Endothelial cell of umbilical vein (primary cell): ENCODE results near the gene MAU2. TPM values are rescaled to one million over a fixed set of nuclear protein-coding genes. Genes with fewer than 3 reads are reported as not detected.
A peak's percentile ranks its signal among the peaks of the same experiment; 100 is the strongest.

Source experiments
- BruUV-seq: library from RNA; stranded (reverse); fragments of 400-500 nt; replicated peaks from 2 replicates; lab custom pipeline; 2021; lab: Mats Ljungman, UMichigan
- CTCF ChIA-PET: fragments of 300-600, 350-600 bp; sonication (Branson Sonifier 250); formaldehyde crosslinking; loops from one replicate; lab custom pipeline; 2021; ENCODE audit warnings: antibody characterized with exemption, inconsistent platforms; lab: Charles Lee
- POLR2A ChIA-PET: fragments of 300-600, 350-600 bp; sonication (Branson Sonifier 250); formaldehyde crosslinking; loops from one replicate; lab custom pipeline; 2021; ENCODE audit warnings: antibody characterized with exemption, inconsistent platforms; lab: Charles Lee
- DNase-seq: peaks from one replicate; pipeline ENCODE4 v3.0.0-alpha.2; 2011; ENCODE audit warnings: low read depth, low spot score
- FAIRE-seq: peaks from 2 replicates; lab custom pipeline; 2011; peaks lifted over from hg19 to GRCh38; lab: Jason Lieb, UNC
- H2AFZ ChIP-seq: 2 replicates; pipeline ENCODE4 v1.6.0; 2012; ENCODE audit warnings: low read depth, low read length, control low read depth, inconsistent platforms
- H3K27ac ChIP-seq: 2 replicates; pipeline ENCODE4 v1.5.1; 2011; ENCODE audit warnings: low read depth, mild to moderate bottlenecking, control low read depth, low read length, moderate library complexity; ENCODE audit not compliant: insufficient read depth
- H3K27me3 ChIP-seq, 2 experiments: 2 replicates each; pipeline versions ENCODE4 v1.6.0 to v1.6.1; 2011; ENCODE audit warnings: low read length in 2 of 2, mixed read lengths in 1 of 2; ENCODE audit not compliant: control insufficient read depth in 2 of 2, insufficient read depth in 2 of 2
- H3K36me3 ChIP-seq, 2 experiments: 2 replicates in 1 of 2; 3 replicates in 1 of 2; pipeline ENCODE4 v1.5.1; 2011; ENCODE audit warnings: low read length in 2 of 2, mild to moderate bottlenecking in 1 of 2, moderate library complexity in 1 of 2; ENCODE audit not compliant: control insufficient read depth in 2 of 2, insufficient read depth in 2 of 2; ENCODE audit errors: extremely low read depth in 1 of 2
- H3K4me1 ChIP-seq: 3 replicates; pipeline ENCODE4 v1.5.1; 2011; ENCODE audit warnings: mild to moderate bottlenecking, low read length; ENCODE audit not compliant: control insufficient read depth, insufficient read depth; ENCODE audit errors: extremely low read depth
- H3K4me2 ChIP-seq: 2 replicates; pipeline ENCODE4 v1.6.1; 2011; ENCODE audit warnings: low read length, control low read depth, mixed read lengths; ENCODE audit not compliant: insufficient read depth
- H3K4me3 ChIP-seq, 3 experiments: fragments of 200-600 bp in 1 of 3; sonication (generic), shearing (Covaris generic) in 1 of 3; replicated peaks in 1 of 3; 2 replicates each; pipeline ENCODE4 v1.5.1; 2011 to 2016; ENCODE audit warnings: control low read depth in 3 of 3, low read length in 3 of 3, mild to moderate bottlenecking in 2 of 3, inconsistent platforms in 1 of 3, low read depth in 1 of 3, moderate library complexity in 1 of 3; ENCODE audit not compliant: insufficient read depth in 1 of 3
- H3K79me2 ChIP-seq: 2 replicates; pipeline ENCODE4 v1.6.0; 2012; ENCODE audit warnings: low read length, inconsistent platforms; ENCODE audit not compliant: control insufficient read depth, insufficient read depth
- H3K9ac ChIP-seq: replicated peaks from 2 replicates; pipeline ENCODE3; 2011; ENCODE audit warnings: low read length, control low read depth; ENCODE audit not compliant: insufficient read depth; ENCODE audit errors: extremely low read depth
- H3K9me1 ChIP-seq: replicated peaks from 3 replicates; pipeline ENCODE4 v1.6.0; 2011; ENCODE audit warnings: mild to moderate bottlenecking, low read length; ENCODE audit not compliant: control insufficient read depth, insufficient read depth; ENCODE audit errors: extremely low read depth
- H3K9me3 ChIP-seq: replicated peaks from 2 replicates; pipeline ENCODE4 v1.5.1; 2012; ENCODE audit warnings: low read length, inconsistent platforms; ENCODE audit not compliant: control insufficient read depth, insufficient read depth
- H4K20me1 ChIP-seq: replicated peaks from 2 replicates; pipeline ENCODE3; 2011; ENCODE audit warnings: mild to moderate bottlenecking, low read length; ENCODE audit not compliant: control insufficient read depth, insufficient read depth; ENCODE audit errors: extremely low read depth
- CTCF ChIP-seq, 2 donors: IDR thresholded peaks; 1 replicate in 1 of 2; 2 replicates in 1 of 2; pipeline ENCODE4 v1.5.1; 2011; ENCODE audit warnings: low read length in 2 of 2, mild to moderate bottlenecking in 2 of 2, moderate library complexity in 2 of 2, control low read depth in 1 of 2, inconsistent platforms in 1 of 2, low read depth in 1 of 2; ENCODE audit not compliant: insufficient read depth in 1 of 2; ENCODE audit errors: extremely low read depth in 1 of 2
- EZH2 ChIP-seq: IDR thresholded peaks from 2 replicates; pipeline ENCODE4 v1.6.1; 2012; ENCODE audit warnings: borderline replicate concordance, low read depth, mild to moderate bottlenecking, moderate library complexity, low read length, inconsistent platforms; ENCODE audit not compliant: severe bottlenecking
- MAX ChIP-seq: IDR thresholded peaks from 2 replicates; pipeline ENCODE4 v1.6.1; 2011; ENCODE audit not compliant: insufficient read depth, insufficient read length
- MYC ChIP-seq: IDR thresholded peaks from one replicate; pipeline ENCODE4 v1.6.1; 2011; ENCODE audit warnings: mild to moderate bottlenecking, low read depth, low read length
- POLR2A ChIP-seq: IDR thresholded peaks from 2 replicates; pipeline ENCODE4 v1.6.1; 2012; ENCODE audit warnings: low read depth, mild to moderate bottlenecking, control low read depth, low read length
- dilution Hi-C: fragments of 300-500 bp; cut with MboI; formaldehyde crosslinking; loops from one replicate; pipeline ENCODE4 v1.15.0; 2019; ENCODE audit warnings: low sequenced_read_pairs; ENCODE audit not compliant: extremely low pct_ligation_motif_present
- intact Hi-C: fragments of 100-400 bp; cut with micrococcal nuclease; formaldehyde crosslinking; loops from one replicate; pipeline ENCODE4 v1.10.0; 2022
- polyA plus RNA-seq, 4 experiments: library from polyadenylated mRNA; depleted of rRNA in 3 of 4; stranded (reverse) in 3 of 4; unstranded in 1 of 4; fragments of >200 nt; gene quantifications; 2 replicates each; pipeline versions ENCODE4 v1.2.1 to v1.2.3, GENCODE V29; 2011 to 2012; ENCODE audit warnings: missing spikeins in 1 of 4
- total RNA-seq: library from RNA; stranded (reverse); gene quantifications from 2 replicates; pipeline ENCODE4 v1.2.3, GENCODE V29; 2021

The MAU2 gene
- total and polyA plus RNA-seq, 2 donors (not counting 3 experiments of a cell fraction or from before 2014, with no cell fraction given), result 36.9 to 70.0 TPM

- DNase-seq, result peak; percentile 85
- BruUV-seq, result no TSS peak
- Histone ChIP-seq H3K4me1 (peaks cover 8% of the 10 kb centered on the region), H2AFZ (peak overlapping the region; percentile 85), H3K27ac (no peak overlapping the region), H3K79me2 (no peaks in the 10 kb centered on the region), H3K9ac (no peak overlapping the region), H3K9me3 (no peaks in the 10 kb centered on the region), H3K9me1 (no peaks in the 10 kb centered on the region), H3K36me3 (peaks cover 0 to 14% of the 10 kb centered on the region in 2 experiments), H4K20me1 (no peaks in the 10 kb centered on the region), H3K4me3 (no peak overlapping the region), H3K4me2 (no peak overlapping the region), H3K27me3 (no peaks in the 10 kb centered on the region)
- dilution Hi-C loops, result no loop called here
- CTCF ChIA-PET, result interaction anchor here (2.9 to 7.6 kb wide), 2 partner anchors 45 to 128 kb away, joined by 12 to 127 read pairs; partner anchors contain the start of gene GATAD2A
- intact Hi-C loops, result loop anchor here (1.0 kb wide), 1 partner anchor 129 kb away; no protein-coding TSS in a partner anchor
- TF ChIP-seq CTCF (IDR thresholded peaks at IDR 0.05; ENCODE audit: extremely low read depth in 1 of 2, insufficient read depth in 1 of 2, low read depth in 1 of 2, low read length in 2 of 2) (peak; percentile 76 to 77), POLR2A (no peak), MAX (peak; percentile 96), MYC (peak; percentile 70), EZH2 (no peak)
- POLR2A ChIA-PET, result no interaction called here
- peak; percentile 98 for FAIRE-seq
Measured at GRCh38 chr19:19361075-19361594, 40.5 kb downstream of the MAU2 start.
